Colonic mucosa (tissue), 4 donors: ENCODE data around the gene KCNJ5. TPM values are rescaled to one million over a fixed set of nuclear protein-coding genes. Genes with fewer than 3 reads are reported as not detected.

Experiments
- DNase-seq: peaks from one replicate; pipeline ENCODE4 v3.0.0-alpha.2; 2020
- H3K27ac ChIP-seq: fragments of 200-600 bp; one replicate; pipeline ENCODE4 v1.8.0; 2021
- H3K27me3 ChIP-seq: fragments of 200-600 bp; one replicate; pipeline ENCODE4 v1.8.0; 2021
- H3K36me3 ChIP-seq: fragments of 200-600 bp; one replicate; pipeline ENCODE4 v1.8.0; 2021
- H3K4me1 ChIP-seq: fragments of 200-600 bp; one replicate; pipeline ENCODE4 v1.8.0; 2021; ENCODE audit warnings: mild to moderate bottlenecking
- H3K4me3 ChIP-seq: fragments of 200-600 bp; one replicate; pipeline ENCODE4 v1.8.0; 2021
- H3K9ac ChIP-seq, 2 donors: one replicate each; pipeline ENCODE4 v1.7.0; 2013; ENCODE audit warnings: control low read depth in 2 of 2, low read depth in 2 of 2, low read length in 2 of 2
- H3K9me3 ChIP-seq: fragments of 200-600 bp; one replicate; pipeline ENCODE4 v1.8.0; 2021
- intact Hi-C: fragments of 100-400 bp; cut with DNase I; formaldehyde crosslinking; loops from one replicate; pipeline ENCODE4 v1.14.1; 2022
- total RNA-seq, 2 donors: library from RNA; stranded (reverse); fragmentation: NEBNext Ultra II Directional in 1 of 2; extraction: Animal tissue kit (Norgen Biotek cat#: 25700) in 1 of 2; gene quantifications; one replicate each; pipeline ENCODE4 v1.2.1, GENCODE V29; 2021
- TF ChIP-seq, protein P1 (sequence below): fragments of 200-600 bp; IDR thresholded peaks from one replicate; pipeline ENCODE4 v1.8.0; 2022; ENCODE audit warnings: antibody characterized with exemption, mild to moderate bottlenecking
- donor health status: healthy.
- donor health status: DM: no; HTN: no; CAD: no.
- donor health status: DM: no; HTN: no; CAD: no.

The KCNJ5 gene
- total RNA-seq, 2 donors from 2014 or later: 0.15 to 0.66 TPM

DNA sequence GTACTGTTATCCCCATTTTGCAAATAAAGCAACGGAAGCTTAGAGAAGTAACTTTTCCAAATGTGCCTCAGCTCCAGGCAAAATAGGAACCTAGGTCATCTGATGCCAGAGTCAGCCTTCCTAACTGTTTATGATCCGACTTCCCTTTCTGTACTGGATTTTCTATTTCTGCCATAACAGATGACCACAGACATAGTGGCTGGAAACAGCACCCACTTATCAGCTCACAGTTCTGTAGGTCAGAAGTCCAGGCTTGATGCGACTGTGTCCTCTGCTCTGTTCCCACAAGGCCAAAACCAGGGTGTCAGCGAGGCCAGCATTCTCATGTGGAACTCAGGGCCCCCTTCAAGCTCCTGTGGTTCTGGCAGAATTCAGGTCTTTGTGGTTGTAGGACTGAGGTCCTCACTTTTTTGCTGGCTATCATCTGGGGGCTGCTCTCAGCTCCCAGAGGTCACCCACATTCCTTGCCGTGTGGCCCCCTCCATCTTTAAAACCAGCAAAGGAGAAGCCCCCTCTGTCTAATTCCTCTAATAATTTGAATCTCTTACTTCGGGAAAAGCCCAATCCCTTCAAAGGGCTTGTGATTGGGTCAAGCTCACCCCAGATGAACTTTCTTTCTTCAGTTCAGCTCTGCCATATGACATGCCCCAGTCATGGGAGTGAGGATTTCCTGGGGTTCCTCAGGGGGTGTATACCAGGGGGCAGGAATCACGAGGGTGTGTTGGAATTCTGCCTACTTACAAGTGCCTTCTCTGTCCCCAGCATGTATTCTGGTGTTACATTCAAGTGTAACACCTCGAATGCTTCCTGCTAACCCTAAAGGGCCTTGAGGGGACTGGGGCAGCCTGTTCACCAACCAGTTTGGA is 15.3 kb downstream of the KCNJ5 start:
- Histone ChIP-seq H3K9ac (no peak overlapping the region), H3K9me3 (no peaks in the 10 kb centered on the region), H3K36me3 (no peaks in the 10 kb centered on the region), H3K4me1 (peaks cover 6% of the 10 kb centered on the region), H3K27me3 (no peaks in the 10 kb centered on the region), H3K27ac (peak overlapping the region; percentile 44), H3K4me3 (peak overlapping the region; percentile 52)
- intact Hi-C loops: no loop called here
- no peak for DNase-seq
- TF ChIP-seq, protein P1, sequence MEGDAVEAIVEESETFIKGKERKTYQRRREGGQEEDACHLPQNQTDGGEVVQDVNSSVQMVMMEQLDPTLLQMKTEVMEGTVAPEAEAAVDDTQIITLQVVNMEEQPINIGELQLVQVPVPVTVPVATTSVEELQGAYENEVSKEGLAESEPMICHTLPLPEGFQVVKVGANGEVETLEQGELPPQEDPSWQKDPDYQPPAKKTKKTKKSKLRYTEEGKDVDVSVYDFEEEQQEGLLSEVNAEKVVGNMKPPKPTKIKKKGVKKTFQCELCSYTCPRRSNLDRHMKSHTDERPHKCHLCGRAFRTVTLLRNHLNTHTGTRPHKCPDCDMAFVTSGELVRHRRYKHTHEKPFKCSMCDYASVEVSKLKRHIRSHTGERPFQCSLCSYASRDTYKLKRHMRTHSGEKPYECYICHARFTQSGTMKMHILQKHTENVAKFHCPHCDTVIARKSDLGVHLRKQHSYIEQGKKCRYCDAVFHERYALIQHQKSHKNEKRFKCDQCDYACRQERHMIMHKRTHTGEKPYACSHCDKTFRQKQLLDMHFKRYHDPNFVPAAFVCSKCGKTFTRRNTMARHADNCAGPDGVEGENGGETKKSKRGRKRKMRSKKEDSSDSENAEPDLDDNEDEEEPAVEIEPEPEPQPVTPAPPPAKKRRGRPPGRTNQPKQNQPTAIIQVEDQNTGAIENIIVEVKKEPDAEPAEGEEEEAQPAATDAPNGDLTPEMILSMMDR: no peak

DNA sequence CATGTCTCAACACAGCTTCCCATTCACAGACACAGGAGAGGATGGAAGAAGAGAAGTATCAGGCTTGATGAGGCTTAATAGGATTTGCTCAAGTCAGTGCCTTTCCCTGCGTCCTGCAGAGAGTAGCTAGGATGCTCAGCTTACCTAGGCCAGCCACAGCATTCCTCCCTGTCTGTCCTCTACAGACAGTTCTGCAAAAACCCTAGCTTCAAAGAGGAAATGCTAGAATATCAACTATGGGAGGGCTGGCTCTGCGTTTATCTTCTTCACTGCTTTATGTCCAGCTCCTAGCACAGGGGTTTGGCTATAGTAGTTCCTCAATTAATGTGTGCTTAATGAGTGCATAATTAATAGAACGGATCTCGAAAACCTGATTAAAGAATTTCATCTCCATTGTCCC is 16.4 kb downstream of the KCNJ5 start:
- TF ChIP-seq, protein P1: no peak
- H3K27me3 ChIP-seq: no peaks in the 10 kb centered on the region
- no peak overlapping the region for H3K27ac ChIP-seq
- intact Hi-C loops: no loop called here
- H3K4me1 ChIP-seq: peaks cover 6% of the 10 kb centered on the region
- H3K4me3 ChIP-seq: no peak overlapping the region
- no peaks in the 10 kb centered on the region for H3K36me3 ChIP-seq
- no peak for DNase-seq
- H3K9me3 ChIP-seq: no peaks in the 10 kb centered on the region
- H3K9ac ChIP-seq: no peak overlapping the region

DNA sequence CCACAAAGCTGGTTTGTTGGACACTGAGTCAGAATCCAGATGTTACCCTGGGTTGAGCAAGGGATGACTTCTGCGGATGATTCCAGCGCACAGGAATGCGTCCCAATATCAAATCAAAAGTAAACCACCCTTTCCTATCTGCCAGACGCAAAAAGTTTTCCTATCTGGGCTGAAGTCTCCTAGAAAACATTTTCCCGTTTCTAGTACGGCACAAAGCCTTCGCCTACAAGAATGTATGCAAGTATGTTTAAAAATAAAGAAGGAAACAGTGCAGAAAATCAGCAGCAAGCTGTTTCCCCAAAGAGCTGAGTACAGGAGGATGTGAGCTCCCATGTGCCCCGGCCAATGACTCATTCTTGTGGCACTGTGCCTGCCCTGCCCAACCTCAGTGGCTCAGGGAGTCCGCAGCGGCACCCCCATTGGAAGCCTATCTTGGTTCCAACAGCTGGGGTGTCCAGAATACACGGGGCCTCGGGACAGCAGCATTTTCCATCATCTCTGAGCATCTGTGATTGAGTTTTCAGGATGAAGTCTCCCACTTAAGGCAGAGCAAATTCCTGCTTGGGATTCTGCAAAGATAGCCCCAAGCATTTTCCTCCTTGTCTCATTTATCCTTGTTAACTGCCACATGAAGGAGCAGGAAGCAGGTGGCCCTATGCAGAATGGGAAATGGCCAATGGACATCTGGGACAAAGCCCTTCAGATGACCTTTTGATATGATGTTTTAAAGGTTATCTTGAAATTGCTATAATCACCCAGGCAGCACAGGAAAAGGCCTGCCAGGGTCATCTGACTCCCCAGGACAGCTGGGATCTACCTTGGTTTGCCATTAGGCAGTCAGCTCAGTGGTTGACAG is 17.5 kb downstream of the KCNJ5 start:
- no peaks in the 10 kb centered on the region for H3K9me3 ChIP-seq
- H3K36me3 ChIP-seq: no peaks in the 10 kb centered on the region
- H3K4me1 ChIP-seq: peaks cover 6% of the 10 kb centered on the region
- no peak overlapping the region for H3K9ac ChIP-seq
- H3K27me3 ChIP-seq: no peaks in the 10 kb centered on the region
- DNase-seq: peak; percentile 70
- TF ChIP-seq, protein P1: no peak
- H3K27ac ChIP-seq: peak overlapping the region; percentile 19
- no peak overlapping the region for H3K4me3 ChIP-seq
- intact Hi-C loops: no loop called here

DNA sequence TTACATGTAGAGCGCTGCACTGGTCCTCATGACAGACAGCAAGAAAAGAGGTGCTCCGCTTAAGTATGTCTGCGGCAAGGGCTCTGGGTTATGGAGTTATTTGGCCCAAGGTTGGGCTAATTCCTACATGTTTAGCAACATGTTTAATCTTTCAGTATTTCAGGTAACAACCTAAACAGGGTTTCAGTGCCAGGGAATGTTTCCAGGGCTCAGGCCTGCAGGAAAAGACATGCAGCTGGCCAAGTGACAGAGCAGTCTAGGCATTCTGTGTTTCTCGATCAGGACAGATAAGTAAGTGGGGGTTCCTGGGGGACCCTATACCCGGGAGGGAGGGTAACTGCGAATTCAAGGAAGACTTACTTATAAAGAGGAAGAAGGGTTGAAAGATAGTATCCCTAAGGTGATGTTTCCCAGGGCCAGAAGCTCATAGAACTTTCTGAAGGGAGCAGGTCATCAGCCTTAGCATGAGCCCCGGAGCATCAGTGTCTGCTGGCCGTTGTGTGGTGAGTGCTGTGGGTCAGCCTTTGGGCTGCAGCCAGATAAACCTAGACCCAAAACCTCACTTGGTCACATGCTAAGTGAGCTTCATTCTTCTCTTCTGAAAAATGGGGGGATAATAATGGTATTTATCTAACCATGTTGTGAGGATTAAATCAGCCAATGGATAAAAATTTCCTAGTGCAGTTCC is 18.4 kb downstream of the KCNJ5 start:
- intact Hi-C loops: no loop called here
- peaks cover 6% of the 10 kb centered on the region for H3K4me1 ChIP-seq
- no peaks in the 10 kb centered on the region for H3K27me3 ChIP-seq
- no peak overlapping the region for H3K27ac ChIP-seq
- no peak overlapping the region for H3K4me3 ChIP-seq
- no peak for DNase-seq
- TF ChIP-seq, protein P1: no peak
- H3K36me3 ChIP-seq: no peaks in the 10 kb centered on the region
- no peak overlapping the region for H3K9ac ChIP-seq
- no peaks in the 10 kb centered on the region for H3K9me3 ChIP-seq

DNA sequence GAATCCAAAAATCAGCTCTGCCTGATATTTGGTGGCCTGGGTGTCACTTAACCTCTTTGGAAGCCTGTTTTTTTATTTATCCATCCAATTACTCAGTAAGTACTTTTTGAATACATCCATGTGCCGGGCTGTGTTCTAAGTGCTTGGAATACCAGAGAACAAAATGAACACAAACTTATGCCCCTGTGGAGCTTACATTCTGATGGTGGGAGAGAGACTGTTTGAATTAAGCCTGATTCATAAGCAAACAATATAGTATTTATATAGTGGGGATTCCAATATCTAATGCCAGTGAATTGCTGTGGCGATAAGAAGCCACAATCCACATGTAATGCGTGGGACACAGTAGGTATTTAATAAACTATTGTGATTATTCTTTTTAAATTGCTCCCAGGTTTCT is 19.4 kb downstream of the KCNJ5 start:
- intact Hi-C loops: no loop called here
- DNase-seq: no peak
- H3K36me3 ChIP-seq: no peaks in the 10 kb centered on the region
- no peaks in the 10 kb centered on the region for H3K27me3 ChIP-seq
- no peaks in the 10 kb centered on the region for H3K4me1 ChIP-seq
- no peaks in the 10 kb centered on the region for H3K9me3 ChIP-seq
- TF ChIP-seq, protein P1: no peak
- no peak overlapping the region for H3K27ac ChIP-seq
- H3K9ac ChIP-seq: no peak overlapping the region
- no peak overlapping the region for H3K4me3 ChIP-seq
